SK-N-SH treated with all-trans-retinoic acid at 6 μM for 48 hours (cell line): ENCODE measurements around the gene BRINP1.

Experiments used
- ATAC-seq: fragments of 200-7000 bp; cut with Tn5 transposase; 3 replicates; pipeline ENCODE4 v1.9.1; 2020; ENCODE audit warnings: mild to moderate bottlenecking, moderate library complexity
- ARNTL ChIP-seq: fragments of 450-650 bp; formaldehyde crosslinking; IDR thresholded peaks from 2 replicates; pipeline ENCODE4 v1.5.0; 2020; ENCODE audit warnings: low read depth, mild to moderate bottlenecking, moderate library complexity, borderline replicate concordance
- CREB5 ChIP-seq: fragments of 250-450 bp; sonication (Bioruptor Pico); IDR thresholded peaks from 2 replicates; pipeline ENCODE4 v1.5.1; 2020; ENCODE audit warnings: low read depth, mild to moderate bottlenecking, moderate library complexity
- ISL1 ChIP-seq: fragments of 250-450 bp; sonication (Bioruptor Pico); IDR thresholded peaks from 2 replicates; pipeline ENCODE4 v2.1.2; 2022; ENCODE audit warnings: mild to moderate bottlenecking, moderate library complexity
- OSR1 ChIP-seq: fragments of 250-450 bp; sonication (Bioruptor Pico); IDR thresholded peaks from 2 replicates; pipeline ENCODE4 v1.8.0; 2022; ENCODE audit warnings: moderate library complexity, mild to moderate bottlenecking, inconsistent platforms
- PATZ1 ChIP-seq: fragments of 250-450 bp; sonication (Bioruptor Pico); IDR thresholded peaks from 2 replicates; pipeline ENCODE4 v1.8.0; 2020; ENCODE audit warnings: mild to moderate bottlenecking, moderate library complexity, borderline replicate concordance
- PPARA ChIP-seq: fragments of 250-450 bp; sonication (Bioruptor Pico); IDR thresholded peaks from 2 replicates; pipeline ENCODE4 v1.5.0; 2020; ENCODE audit warnings: mild to moderate bottlenecking, borderline replicate concordance
- RARB ChIP-seq: fragments of 250-450 bp; sonication (Bioruptor Pico); IDR thresholded peaks from 2 replicates; pipeline ENCODE4 v1.8.0; 2021; ENCODE audit warnings: mild to moderate bottlenecking, moderate library complexity
- TCF4 ChIP-seq: fragments of 250-450 bp; sonication (Bioruptor Pico); IDR thresholded peaks from 2 replicates; pipeline ENCODE4 v1.8.0; 2021; ENCODE audit warnings: mild to moderate bottlenecking, moderate library complexity, borderline replicate concordance
- TSHZ2 ChIP-seq: fragments of 250-450 bp; sonication (Bioruptor Pico); IDR thresholded peaks from 2 replicates; pipeline ENCODE4 v1.5.0; 2020; ENCODE audit warnings: mild to moderate bottlenecking, moderate library complexity
- ZC3H10 ChIP-seq: fragments of 250-450 bp; sonication (Bioruptor Pico); IDR thresholded peaks from 2 replicates; pipeline ENCODE4 v1.5.1; 2021; ENCODE audit warnings: mild to moderate bottlenecking, moderate library complexity
- ZFP3 ChIP-seq: fragments of 250-450 bp; sonication (Bioruptor Pico); IDR thresholded peaks from 2 replicates; pipeline ENCODE4 v1.5.0; 2020; ENCODE audit warnings: mild to moderate bottlenecking, moderate library complexity
- ZNF565 ChIP-seq: fragments of 450-650 bp; formaldehyde crosslinking; conservative IDR thresholded peaks from 2 replicates; pipeline ENCODE4 v1.5.0; 2020; ENCODE audit warnings: low read depth, mild to moderate bottlenecking, moderate library complexity

Gene BRINP1

GRCh38 chr9:119282476-119283077, 86.7 kb downstream of the BRINP1 start (continued):
- TF ChIP-seq PATZ1 (CRISPR knock-in tag) (no peak), PPARA (CRISPR knock-in tag) (no peak), TSHZ2 (CRISPR knock-in tag) (no peak)

GRCh38 chr9:119280740-119281485, 88.3 kb downstream of the BRINP1 start:
- TF ChIP-seq ARNTL (CRISPR knock-in tag): no peak
- TF ChIP-seq TSHZ2 (CRISPR knock-in tag): no peak
- TF ChIP-seq OSR1 (CRISPR knock-in tag): no peak
- no peak for TF ChIP-seq CREB5 (CRISPR knock-in tag)
- TF ChIP-seq RARB: no peak
- no peak for TF ChIP-seq TCF4 (CRISPR knock-in tag)
- TF ChIP-seq ZC3H10 (CRISPR knock-in tag): no peak
- ATAC-seq: no peak

GRCh38 chr9:119278171-119278570, 91.1 kb downstream of the BRINP1 start:
- no peak for ATAC-seq
- TF ChIP-seq ZC3H10 (CRISPR knock-in tag): no peak
- TF ChIP-seq TCF4 (CRISPR knock-in tag): no peak
- no peak for TF ChIP-seq TSHZ2 (CRISPR knock-in tag)
- TF ChIP-seq ZNF565: no peak
- TF ChIP-seq ISL1 (CRISPR knock-in tag): no peak
- TF ChIP-seq ZFP3 (CRISPR knock-in tag): no peak
- TF ChIP-seq PATZ1 (CRISPR knock-in tag): no peak
- TF ChIP-seq, all 23 proteins: peak for 0
